Stimulated activated CD4-positive, alpha-beta T cell treated with anti-CD3 and anti-CD28 coated beads, TNF-alpha, amount 100 ng/mL, for 48 hours (primary cell): Measurements from ENCODE around the gene C11orf87.

Experiments
- DNase-seq, 3 donors: peaks; one replicate each; pipeline ENCODE4 v3.0.0-alpha.2; 2020; ENCODE audit warnings: low read depth in 3 of 3

The C11orf87 gene

GRCh38 chr11:109421981-109422869 lies at the start of gene C11orf87:
Gene C11orf87 (plus strand): TSS chr11:109422190. CDS start chr11:109423634, 1,444 bp downstream.
- DNase-seq: no peak

GRCh38 chr11:109374032-109374431 lies 48.0 kb upstream of the C11orf87 start:
- no peak for DNase-seq

- no peak for DNase-seq
Observed at GRCh38 chr11:109374441-109374840, 47.5 kb upstream of the C11orf87 start.

- DNase-seq: no peak
Observed at GRCh38 chr11:109377039-109377742, 44.8 kb upstream of the C11orf87 start.

GRCh38 chr11:109378034-109378433 lies 44.0 kb upstream of the C11orf87 start:
- no peak for DNase-seq

GRCh38 chr11:109383306-109383705 lies 38.7 kb upstream of the C11orf87 start:
- DNase-seq: no peak

GRCh38 chr11:109384873-109385272 lies 37.1 kb upstream of the C11orf87 start:
- DNase-seq: no peak

- DNase-seq: no peak
Observed at GRCh38 chr11:109388982-109389381, 33.0 kb upstream of the C11orf87 start.

- no peak for DNase-seq
Observed at GRCh38 chr11:109390752-109391151, 31.2 kb upstream of the C11orf87 start.

GRCh38 chr11:109401545-109401944 lies 20.4 kb upstream of the C11orf87 start:
- DNase-seq: no peak

- no peak for DNase-seq
Observed at GRCh38 chr11:109405671-109406070, 16.3 kb upstream of the C11orf87 start.

GRCh38 chr11:109416601-109417000 lies 5.4 kb upstream of the C11orf87 start:
- no peak for DNase-seq

- DNase-seq: no peak
Observed at GRCh38 chr11:109422870-109423465, 978 bp downstream of the C11orf87 start.

- DNase-seq: no peak
Observed at GRCh38 chr11:109423466-109424190, 1.6 kb downstream of the C11orf87 start.

GRCh38 chr11:109424901-109425300 lies 2.9 kb downstream of the C11orf87 start:
- DNase-seq: no peak

GRCh38 chr11:109425554-109425953 lies 3.6 kb downstream of the C11orf87 start:
- no peak for DNase-seq

GRCh38 chr11:109426442-109427240 lies 4.7 kb downstream of the C11orf87 start:
- no peak for DNase-seq

- DNase-seq: no peak
Observed at GRCh38 chr11:109432105-109432504, 10.1 kb downstream of the C11orf87 start.

- no peak for DNase-seq
Observed at GRCh38 chr11:109433753-109434256, 11.8 kb downstream of the C11orf87 start.

GRCh38 chr11:109435121-109435742 lies 13.2 kb downstream of the C11orf87 start:
- DNase-seq: no peak
